ENCODE data around the gene C16orf92.

C16orf92 gene

GRCh38 chr16:30063278-30063892 is 40.4 kb downstream of the C16orf92 start:
- no peak for DNase-seq

GRCh38 chr16:30063893-30064728 is 41.1 kb downstream of the C16orf92 start:
- DNase-seq, result peak; percentile 87

- DNase-seq, result no peak
Measured at GRCh38 chr16:30064729-30065101, 41.7 kb downstream of the C16orf92 start.

GRCh38 chr16:30065102-30065942 is 42.3 kb downstream of the C16orf92 start, which contains the start of gene ALDOA:
TSS of gene ALDOA (plus strand) at chr16:30065760. CDS start at chr16:30066898, 1,138 bp downstream.
- DNase-seq, result peak; percentile 99

GRCh38 chr16:30065943-30066760 is 43.2 kb downstream of the C16orf92 start:
- DNase-seq, result no peak

GRCh38 chr16:30066761-30067583 is 44.0 kb downstream of the C16orf92 start:
- no peak for DNase-seq

- no peak for DNase-seq
Measured at GRCh38 chr16:30067584-30067916, 44.6 kb downstream of the C16orf92 start.

- no peak for DNase-seq
Measured at GRCh38 chr16:30068333-30068732, 45.3 kb downstream of the C16orf92 start.

- DNase-seq, result no peak
Measured at GRCh38 chr16:30068750-30069610, 46.0 kb downstream of the C16orf92 start.

- no peak for DNase-seq
Measured at GRCh38 chr16:30069611-30070462, 46.8 kb downstream of the C16orf92 start.

GRCh38 chr16:30070490-30070889 is 47.5 kb downstream of the C16orf92 start:
- no peak for DNase-seq
